Measurements from ENCODE around the gene GON4L. TPM values are rescaled to one million over a fixed set of nuclear protein-coding genes. Genes with fewer than 3 reads are reported as not detected.
A peak's percentile ranks its signal among the peaks of the same experiment; 100 is the strongest.

GON4L gene
- 100 to 1,000 TPM; 127 to 147 (median 146) TPM for total RNA-seq
- 120 TPM for total RNA-seq (2013)

- Mint-ChIP-seq H3K36me3 (no peaks in the 10 kb centered on the region), H3K4me1 (peaks cover 44 to 56% of the 10 kb centered on the region in 2 donors), H3K27ac (peak within 1 kb of the TSS; percentile 95 to 99), H3K9me3 (no peaks in the 10 kb centered on the region), H3K27me3 (ENCODE audit: low read depth in 2 of 2) (no peaks in the 10 kb centered on the region), H3K4me3 (peak within 1 kb of the TSS; percentile 95)
- no peak for TF ChIP-seq CTCF (IDR thresholded peaks at IDR 0.05)
- Histone ChIP-seq H3K27me3 (ENCODE audit: control insufficient read depth, insufficient read depth, low read length) (no peaks in the 10 kb centered on the region), H3K36me3 (ENCODE audit: control insufficient read depth, insufficient read depth, low read length) (peaks cover 17% of the 10 kb centered on the region), H3K27ac (ENCODE audit: low read length) (peak within 1 kb of the TSS; percentile 79), H3K4me3 (ENCODE audit: low read length) (peak within 1 kb of the TSS; percentile 67), H3K4me1 (ENCODE audit: control insufficient read depth, insufficient read depth, low read length) (peaks cover 33% of the 10 kb centered on the region), H3K9me3 (ENCODE audit: control insufficient read depth, insufficient read depth, low read length) (no peaks in the 10 kb centered on the region)
- intact Hi-C loops (cut with micrococcal nuclease): loop anchor here (5.0 kb wide), 1 partner anchor 120 kb away; the partner anchor contains the start of gene ARHGEF2
- 22% methylated on average over 46 of the region's 46 CpGs for WGBS (ENCODE audit: insufficient coverage)
- DNase-seq: peak; percentile 84 to 97
- ATAC-seq: peak; percentile 49 to 69 (median 58)
Measured at GRCh38 chr1:155856975-155857930, at the start of gene GON4L. Gene GON4L (minus strand): TSS chr1:155857214. CDS start chr1:155853780, 3,434 bp downstream.

GRCh38 chr1:155904261-155904660 lies 47.2 kb upstream of the GON4L start:
- Histone ChIP-seq H3K4me1 (ENCODE audit: control insufficient read depth, insufficient read depth, low read length) (no peaks in the 10 kb centered on the region), H3K27ac (ENCODE audit: low read length) (no peak overlapping the region), H3K27me3 (ENCODE audit: control insufficient read depth, insufficient read depth, low read length) (no peaks in the 10 kb centered on the region), H3K9me3 (ENCODE audit: control insufficient read depth, insufficient read depth, low read length) (no peaks in the 10 kb centered on the region), H3K4me3 (ENCODE audit: low read length) (no peak overlapping the region), H3K36me3 (ENCODE audit: control insufficient read depth, insufficient read depth, low read length) (peaks cover 68% of the 10 kb centered on the region)
- H3K27ac Mint-ChIP-seq: no peak overlapping the region
- no peaks in the 10 kb centered on the region for H3K27me3 Mint-ChIP-seq (ENCODE audit: low read depth in 2 of 2)
- no peak for ATAC-seq
- peaks cover 0 to 6% of the 10 kb centered on the region in 2 donors for H3K4me1 Mint-ChIP-seq
- no peak for TF ChIP-seq CTCF (IDR thresholded peaks at IDR 0.05)
- 93% methylated on average over 12 of the region's 12 CpGs for WGBS (ENCODE audit: insufficient coverage)
- no peak overlapping the region for H3K4me3 Mint-ChIP-seq
- H3K36me3 Mint-ChIP-seq: peaks cover 21% of the 10 kb centered on the region
- no peak for DNase-seq
- no peaks in the 10 kb centered on the region for H3K9me3 Mint-ChIP-seq
- intact Hi-C loops (cut with micrococcal nuclease): no loop called here

GRCh38 chr1:155900161-155900560 lies 43.1 kb upstream of the GON4L start:
- Mint-ChIP-seq H3K27ac (no peak overlapping the region), H3K27me3 (ENCODE audit: low read depth in 2 of 2) (no peaks in the 10 kb centered on the region), H3K4me1 (peaks cover 0 to 6% of the 10 kb centered on the region in 2 donors), H3K36me3 (peaks cover 28% of the 10 kb centered on the region), H3K4me3 (no peak overlapping the region), H3K9me3 (no peaks in the 10 kb centered on the region)
- no peaks in the 10 kb centered on the region for H3K27me3 ChIP-seq (ENCODE audit: control insufficient read depth, insufficient read depth, low read length)
- 91% methylated on average over 4 of the region's 4 CpGs for WGBS (ENCODE audit: insufficient coverage)
- peaks cover 68% of the 10 kb centered on the region for H3K36me3 ChIP-seq (ENCODE audit: control insufficient read depth, insufficient read depth, low read length)
- H3K9me3 ChIP-seq (ENCODE audit: control insufficient read depth, insufficient read depth, low read length): no peaks in the 10 kb centered on the region
- H3K4me3 ChIP-seq (ENCODE audit: low read length): no peak overlapping the region
- intact Hi-C loops (cut with micrococcal nuclease): no loop called here
- DNase-seq (no peak), ATAC-seq (no peak)
- H3K27ac ChIP-seq (ENCODE audit: low read length): no peak overlapping the region
- no peak for TF ChIP-seq CTCF (IDR thresholded peaks at IDR 0.05)
- no peaks in the 10 kb centered on the region for H3K4me1 ChIP-seq (ENCODE audit: control insufficient read depth, insufficient read depth, low read length)
